Activated T-cell treated with anti-CD3 and anti-CD28 coated beads for 1 hour (primary cell): Measurements from ENCODE around the gene HIVEP3.
"Not testable (repeated sequence)": the region's sequence is repeated elsewhere in the genome, so short reads cannot be mapped to it uniquely, and the experiment has no call there.

ENCODE experiments used
- DNase-seq: peaks from one replicate; pipeline ENCODE4 v3.0.0-alpha.2; 2020; ENCODE audit warnings: low read depth

Gene HIVEP3

DNA sequence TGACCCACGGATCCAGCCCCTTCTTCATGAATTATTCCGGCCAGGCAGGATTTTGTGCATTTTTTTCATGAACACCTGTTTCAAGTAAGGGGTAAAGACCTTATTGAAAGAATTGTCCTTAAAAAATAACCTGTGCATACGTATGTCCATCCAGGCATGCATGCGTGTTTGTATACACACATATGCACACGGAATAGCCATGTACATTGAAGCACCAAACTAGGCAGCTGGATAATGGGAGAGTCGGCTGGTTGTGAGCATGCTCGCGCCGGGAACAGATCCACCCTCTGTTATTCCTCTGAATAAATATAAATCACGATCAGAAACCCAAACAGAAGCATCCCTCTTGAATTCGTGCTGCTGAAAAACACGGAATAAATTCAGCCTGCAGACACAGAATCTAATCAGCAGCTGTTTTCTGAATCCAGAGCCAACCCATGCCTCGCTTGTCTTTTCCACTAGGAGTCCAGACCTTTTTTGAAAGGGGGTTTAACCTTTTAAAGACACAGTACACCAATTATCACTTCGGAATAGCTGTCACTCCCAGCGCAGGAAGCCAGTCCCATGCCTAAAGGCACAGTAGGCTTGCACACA is at the start of gene HIVEP3:
HIVEP3 (minus strand) TSS at position 473 of the 594 bp plus-strand sequence.
- no peak for DNase-seq

DNA sequence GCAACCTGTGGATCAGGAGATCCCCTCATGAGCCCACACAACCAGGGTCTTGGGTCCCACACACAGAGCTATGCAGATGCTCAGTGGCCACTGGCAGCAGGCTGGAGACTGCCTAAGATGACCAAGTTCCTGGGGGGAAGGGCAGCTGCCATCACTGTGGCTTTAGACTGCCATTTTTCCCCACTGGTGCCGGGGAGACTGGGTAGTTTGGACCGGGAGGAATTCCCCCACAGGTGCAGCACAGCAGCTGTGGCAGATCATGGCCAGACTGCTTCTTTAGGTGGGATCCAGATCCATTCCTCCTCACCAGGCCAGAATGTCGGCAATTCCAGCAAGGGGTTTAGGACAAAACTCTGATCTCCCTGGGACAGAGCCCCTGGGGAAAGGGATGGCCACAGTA is 45.7 kb upstream of the HIVEP3 start:
- DNase-seq, result no peak

DNA sequence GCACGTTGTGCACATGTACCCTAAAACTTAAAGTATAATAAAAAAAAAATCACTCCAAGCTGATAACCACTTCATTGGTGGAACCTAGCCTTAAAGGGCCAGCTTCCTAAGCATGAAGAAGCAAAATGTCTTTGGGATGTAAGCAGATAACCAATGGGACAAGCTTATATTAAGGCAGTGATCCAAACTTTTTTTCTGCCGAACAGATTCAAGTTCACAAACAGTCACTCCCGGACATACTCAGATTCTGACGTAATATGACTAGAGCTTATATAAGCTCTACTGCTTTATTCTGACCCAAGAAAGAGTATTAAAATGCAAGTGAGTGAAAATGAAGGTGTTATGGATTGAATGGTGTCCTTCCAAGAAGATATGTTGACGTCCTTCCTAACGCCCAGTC is 44.9 kb upstream of the HIVEP3 start:
- no peak for DNase-seq

DNA sequence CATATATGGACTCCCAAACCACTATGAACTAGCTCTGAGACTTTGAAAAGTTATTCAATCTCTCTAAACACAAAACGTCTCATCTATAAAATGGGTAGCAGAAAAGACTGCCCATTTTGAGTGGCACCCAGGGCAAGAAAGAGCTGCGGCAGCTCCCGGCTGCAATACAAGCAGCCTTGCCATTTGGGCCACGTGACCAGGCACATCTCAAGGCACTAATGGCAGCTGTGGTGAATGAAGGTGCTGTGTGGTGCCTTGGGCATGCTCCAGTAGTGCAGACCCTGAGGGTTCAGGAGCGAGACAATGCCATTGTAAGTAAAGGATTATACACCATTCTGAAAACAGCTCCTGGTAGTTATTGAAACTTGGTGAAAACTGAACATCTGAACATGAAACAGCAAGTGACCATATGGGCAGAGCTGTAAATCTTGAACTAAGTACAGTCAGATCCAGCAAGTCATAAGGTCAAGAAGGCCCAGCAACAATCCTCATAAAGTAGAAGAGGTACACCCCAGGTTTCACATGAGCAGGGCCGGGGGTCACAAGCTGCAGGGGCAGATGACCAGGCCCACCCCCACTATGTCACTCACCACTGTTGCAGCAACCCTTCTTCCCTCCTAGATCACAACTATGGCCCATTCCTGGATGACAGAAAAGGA is 39.4 kb upstream of the HIVEP3 start:
- DNase-seq, result no peak

DNA sequence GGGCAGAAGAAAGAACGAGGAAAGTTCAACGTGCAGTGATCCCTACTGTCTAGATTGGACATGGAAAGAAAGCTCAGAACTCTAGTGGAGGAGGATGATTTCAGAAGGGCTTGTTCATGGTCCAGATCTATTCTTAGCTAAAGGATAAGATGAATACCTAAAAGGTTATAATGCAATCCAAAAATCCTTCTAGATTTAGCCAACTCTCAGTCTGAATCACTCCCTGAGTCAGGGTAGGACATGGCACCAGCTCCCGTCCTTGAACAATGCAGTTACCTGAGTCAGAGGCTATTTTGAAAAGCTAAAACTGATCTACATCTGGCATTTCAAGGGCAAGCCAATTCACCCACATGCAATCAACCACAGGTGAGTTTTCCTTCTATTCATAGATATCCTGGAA is 38.8 kb upstream of the HIVEP3 start:
- no peak for DNase-seq

DNA sequence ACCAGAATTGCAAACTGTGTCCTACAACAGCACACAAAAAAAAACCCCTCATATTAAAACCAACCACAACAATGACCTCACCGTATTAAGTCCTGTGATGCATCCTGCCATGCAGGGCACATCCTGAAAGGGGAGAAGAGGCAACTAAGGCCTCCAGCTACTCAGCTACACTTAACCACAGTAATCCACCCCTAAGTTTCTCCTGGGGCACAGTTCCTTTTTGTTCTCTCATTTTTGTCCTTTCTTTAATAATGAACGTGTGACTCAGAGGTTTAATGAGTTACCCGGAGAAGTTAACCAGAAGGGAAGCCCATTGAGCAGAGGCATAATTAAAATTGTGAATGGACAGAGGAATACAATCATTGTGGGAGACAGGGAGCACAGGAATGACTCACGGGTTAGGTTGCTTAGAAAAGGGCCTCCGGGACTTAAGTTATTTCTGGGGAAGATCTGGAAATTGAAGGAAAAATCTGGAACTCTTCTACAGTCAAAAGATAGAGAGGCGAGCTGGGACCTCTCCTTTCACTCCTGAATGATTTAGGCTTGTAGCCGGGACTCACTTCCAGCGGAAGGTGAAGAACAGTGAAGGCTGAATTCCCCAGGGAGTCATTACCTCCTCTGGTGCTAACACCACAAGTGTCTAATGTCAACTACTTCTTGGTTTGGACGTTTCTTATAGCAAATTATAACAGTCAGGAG is 36.9 kb upstream of the HIVEP3 start:
- no peak for DNase-seq

DNA sequence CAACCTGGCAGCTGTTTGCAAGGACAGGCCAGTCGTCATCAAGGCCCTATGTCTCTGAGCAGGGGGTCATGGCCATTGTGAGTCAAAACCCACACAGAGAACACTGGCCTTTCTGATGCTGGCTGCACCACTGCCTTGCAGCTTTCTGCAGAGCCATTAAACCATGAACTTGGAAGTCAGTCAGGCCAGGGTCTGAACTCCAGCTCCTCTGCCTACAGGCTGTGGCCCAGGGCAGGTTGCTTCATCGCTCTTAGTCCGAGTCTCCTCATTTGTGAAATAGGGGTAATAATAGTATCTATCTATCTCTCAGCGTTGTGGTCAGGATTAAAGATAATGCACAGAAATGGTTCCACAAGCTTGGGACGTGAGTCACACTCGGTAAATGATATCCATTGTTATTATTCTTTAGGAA is 35.8 kb upstream of the HIVEP3 start:
- no peak for DNase-seq

DNA sequence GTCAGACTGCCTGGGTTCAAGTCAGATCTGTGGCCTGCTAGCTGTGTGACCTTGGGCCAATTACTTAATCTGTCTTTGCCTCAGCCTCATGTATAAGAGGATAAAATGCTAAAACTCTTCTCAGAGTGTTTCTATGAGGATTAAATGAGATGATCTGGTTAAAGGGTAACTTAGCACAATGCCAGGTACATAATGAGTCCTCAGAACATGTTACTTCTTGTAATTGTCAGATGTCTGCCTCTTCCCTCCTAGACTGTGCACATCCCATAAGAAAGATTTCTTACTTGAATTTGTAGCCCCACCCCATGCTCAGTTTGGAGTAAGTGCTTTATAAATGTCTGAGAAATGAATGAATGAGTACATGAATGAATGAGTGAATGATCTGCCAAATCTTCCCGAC is 34.6 kb upstream of the HIVEP3 start:
- DNase-seq, result no peak

DNA sequence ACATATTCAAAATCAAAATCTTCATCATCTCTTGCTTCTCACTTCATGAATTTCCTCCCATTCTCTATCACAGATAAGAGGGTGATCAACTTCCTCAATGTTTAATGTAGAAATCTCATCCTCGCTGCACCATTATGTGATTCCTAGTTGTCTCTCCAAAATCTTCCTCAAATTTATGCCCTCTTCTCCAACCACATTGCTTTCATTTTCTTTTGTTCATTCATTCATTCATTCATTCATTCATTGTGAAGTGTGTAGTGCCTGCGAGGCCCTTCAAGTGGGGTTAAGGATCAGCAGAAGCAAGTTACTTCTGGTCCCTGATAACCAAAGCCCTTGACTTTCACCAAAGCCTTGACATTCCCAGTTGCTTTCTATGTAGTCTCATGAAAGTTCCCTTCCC is 33.5 kb upstream of the HIVEP3 start:
- no peak for DNase-seq

DNA sequence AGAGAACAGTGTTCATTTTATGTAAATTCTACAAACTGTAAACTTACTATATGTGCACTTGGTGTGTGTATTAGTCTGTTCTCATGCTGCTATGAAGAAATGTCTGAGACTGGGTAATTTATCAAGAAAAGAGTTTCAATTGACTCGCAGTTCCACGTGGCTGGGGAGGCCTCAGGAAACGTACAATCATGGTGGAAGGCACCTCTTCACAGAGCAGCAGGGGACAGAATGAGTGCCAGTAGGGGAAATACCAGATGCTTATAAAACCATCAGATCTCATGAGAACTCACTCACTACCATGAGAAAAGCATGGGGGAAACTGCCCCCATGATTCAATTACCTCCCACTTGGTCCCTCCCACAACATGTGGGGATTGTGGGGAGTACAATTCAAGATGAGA is 32.8 kb upstream of the HIVEP3 start:
- not testable (repeated sequence) for DNase-seq

DNA sequence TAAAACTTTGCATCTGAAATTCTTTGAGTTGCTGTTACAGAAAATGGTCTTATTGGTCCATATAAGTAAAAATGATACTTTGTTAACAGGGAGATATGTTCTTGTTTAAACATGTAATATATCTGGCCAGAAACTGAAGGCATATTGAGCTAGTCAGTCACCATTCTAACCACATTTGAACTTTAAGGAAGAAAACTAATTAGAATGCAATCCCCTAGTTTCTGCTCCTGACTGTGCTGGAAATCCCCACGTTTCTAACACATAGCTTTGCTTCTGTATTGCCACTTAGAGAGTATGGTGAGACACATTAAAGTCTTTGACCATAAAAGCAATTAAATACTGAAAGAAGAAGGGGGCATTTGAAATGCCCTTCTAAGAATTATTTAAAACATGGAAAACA is 32.1 kb upstream of the HIVEP3 start:
- DNase-seq, result no peak

DNA sequence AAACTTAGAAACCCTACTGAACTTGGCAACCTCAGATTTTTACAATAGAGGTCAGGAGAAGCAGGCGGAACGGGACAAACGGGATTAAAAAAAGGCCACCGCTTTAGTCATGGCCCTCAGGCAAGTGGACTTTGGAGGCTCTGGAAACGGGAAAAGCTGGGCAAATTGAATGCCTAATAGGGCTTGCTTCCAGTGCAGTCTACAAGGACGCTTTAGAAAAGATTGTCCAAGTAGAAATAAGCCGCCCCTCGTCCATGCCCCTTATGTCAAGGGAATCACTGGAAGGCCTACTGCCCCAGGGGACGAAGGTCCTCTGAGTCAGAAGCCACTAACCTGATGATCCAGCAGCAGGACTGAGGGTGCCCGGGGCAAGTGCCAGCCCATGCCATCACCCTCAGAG is 27.2 kb upstream of the HIVEP3 start:
- DNase-seq, result not testable (repeated sequence)

DNA sequence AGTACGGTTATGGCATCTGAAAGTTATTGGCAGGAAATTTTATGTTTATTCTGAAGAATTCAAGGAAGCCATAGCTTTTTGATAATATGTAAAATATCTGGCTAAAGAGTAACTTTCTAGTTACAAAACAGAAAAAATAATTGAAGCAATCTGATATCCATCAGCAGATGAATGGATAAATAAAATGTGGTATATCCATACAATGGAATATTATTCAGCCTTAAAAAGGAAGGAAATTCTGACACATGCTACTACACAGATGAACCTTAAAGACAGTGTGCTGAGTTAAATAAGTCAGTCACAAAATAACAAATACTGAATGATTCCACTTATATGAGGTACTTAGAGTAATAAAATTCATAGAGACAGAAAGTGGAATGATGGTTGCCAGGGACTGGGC is 25.0 kb upstream of the HIVEP3 start:
- DNase-seq, result no peak

DNA sequence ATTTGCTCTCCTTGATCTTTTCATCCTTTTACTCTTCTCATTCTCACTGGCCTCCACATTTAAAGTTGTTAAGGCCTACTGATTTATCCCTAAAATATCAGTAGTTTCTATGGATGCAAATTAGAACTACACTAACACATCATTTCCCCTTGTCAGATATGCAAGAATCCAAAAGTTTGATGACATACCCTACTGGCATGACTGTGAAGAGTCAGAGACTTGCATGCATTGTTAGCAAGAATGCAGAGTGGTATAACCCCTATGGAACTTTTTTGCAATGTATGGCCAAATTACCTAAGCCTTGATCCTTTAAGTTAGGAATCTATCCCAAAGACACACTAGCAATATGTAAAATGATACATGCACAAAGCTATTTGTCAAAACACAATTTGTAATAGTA is 23.6 kb upstream of the HIVEP3 start:
- no peak for DNase-seq

DNA sequence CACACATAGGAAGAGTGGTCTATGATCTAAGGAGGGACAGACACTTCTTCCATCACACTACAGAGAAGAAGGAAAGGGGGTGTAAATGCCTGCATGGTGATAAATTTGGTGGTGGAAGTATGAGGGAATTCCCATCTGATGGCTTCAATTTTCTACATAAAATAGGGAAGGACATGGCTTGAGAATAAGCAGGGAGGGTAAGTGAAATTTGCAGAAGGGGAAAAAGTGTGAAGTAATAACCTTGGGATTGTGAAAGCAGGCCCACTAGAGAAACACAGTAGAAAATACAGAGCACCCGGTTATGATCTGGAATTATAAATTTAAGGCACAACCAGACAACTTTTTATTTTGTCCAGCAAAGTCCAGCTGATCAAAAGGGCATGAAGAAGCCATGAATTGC is 22.7 kb upstream of the HIVEP3 start:
- no peak for DNase-seq

DNA sequence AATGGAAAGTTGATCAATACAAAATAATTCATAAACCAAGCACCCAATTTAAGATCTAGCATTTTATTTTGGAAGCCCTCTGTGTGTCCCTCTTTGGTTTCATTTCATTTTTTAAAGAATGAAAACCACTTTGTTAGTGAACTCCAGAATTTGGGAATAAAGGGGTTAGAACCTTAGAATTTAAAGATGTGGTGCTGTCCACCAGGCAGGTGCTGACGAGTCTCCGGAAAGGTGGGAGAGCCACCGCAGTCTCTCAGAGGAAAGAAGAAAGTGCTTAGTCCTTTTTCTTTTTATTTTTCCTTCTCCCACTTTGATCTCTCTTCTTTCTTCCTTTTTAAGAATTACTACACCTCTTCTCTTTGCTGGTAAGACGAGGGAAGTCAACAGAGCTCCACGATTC is 20.5 kb upstream of the HIVEP3 start:
- no peak for DNase-seq

DNA sequence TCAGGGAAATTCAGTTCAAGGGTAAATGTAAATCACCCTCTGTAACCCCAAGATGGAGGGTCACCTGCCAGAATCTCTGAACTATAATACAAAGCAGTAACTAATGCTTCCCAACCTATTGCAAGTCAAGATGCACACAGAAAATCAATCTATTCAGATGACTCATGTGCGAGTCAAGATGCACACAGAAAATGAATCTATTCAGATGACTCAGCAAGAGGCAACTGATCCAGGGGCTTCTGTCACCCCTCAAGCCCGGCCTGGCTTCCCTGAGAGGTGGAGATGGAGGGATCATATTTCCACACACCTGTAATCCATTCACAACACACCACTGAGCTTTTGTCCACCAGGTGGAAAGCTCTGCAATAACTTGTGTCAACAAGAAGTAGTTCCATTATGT is 17.4 kb upstream of the HIVEP3 start:
- no peak for DNase-seq

DNA sequence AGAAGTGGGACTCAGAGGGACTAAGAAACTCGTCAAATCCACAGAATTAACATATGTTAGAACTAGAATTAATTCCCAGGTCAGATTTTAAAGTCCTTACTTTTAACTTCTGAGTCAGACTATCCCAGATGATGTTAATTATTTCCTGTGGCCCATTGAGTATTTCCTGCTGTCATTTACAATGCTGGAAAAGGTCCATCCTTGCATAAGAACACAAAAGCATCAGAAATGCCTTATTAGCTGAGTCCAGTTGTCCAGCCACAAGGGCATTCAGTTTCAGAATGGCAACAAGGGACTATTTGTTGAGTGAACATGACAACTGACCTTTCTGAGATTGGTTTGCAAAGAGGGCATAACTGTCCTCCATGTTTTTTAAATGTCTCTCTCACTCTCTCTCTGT is 16.5 kb upstream of the HIVEP3 start:
- no peak for DNase-seq

DNA sequence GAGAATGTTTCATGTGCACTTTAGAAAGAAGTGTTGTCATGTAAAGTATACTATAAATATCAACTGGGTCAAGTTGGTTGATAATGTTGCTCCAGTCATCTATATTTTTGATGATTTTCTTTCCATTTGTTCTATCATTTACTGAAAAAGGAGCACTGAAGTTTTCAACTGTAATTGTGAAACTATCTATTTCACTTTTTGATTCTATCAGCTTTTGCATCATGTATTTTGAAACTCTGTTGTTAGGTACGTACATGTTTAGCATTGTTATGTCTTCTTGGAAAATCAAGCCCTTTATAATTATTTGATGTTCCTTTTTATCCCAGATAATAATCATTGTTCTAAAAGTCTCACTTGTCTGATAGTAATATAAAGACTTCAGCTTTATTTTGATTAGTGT is 14.4 kb upstream of the HIVEP3 start:
- DNase-seq, result no peak

DNA sequence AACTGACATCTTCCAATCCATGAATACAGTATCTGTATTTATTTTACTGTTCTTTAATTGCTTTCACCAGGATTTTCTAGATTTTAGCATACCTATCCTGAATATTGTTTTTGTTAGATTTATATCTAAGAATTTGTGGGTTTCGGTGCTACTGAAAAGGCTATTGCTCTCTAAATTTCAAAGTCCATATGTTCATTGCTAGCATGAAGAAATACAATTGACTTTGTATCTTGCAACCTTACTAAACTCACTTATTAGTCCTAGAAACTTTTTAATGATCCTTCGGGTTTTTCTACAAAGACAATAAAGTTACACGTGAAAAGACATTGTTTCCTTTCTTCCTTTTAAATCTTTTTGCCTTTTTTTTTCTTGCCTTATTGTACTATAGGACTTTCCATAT is 12.9 kb upstream of the HIVEP3 start:
- DNase-seq, result no peak

DNA sequence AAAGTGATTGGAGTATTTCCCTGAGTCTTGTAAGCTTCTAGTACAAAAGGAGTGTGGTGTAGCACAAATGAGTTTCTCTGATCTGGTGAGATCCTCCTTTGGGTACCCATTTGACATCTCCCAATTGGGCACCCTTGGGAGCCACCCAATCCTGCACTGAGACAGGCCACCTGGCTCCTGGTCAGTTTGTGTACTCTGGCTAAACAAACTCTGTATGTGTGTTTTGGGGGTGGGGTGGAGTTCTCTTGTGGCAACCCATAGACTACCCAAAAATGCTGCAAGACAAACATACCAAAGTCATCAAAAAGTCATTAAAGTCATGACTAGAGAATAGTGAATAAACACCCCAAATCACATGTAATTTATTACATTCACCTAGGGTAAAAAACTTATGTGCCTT is 8.4 kb upstream of the HIVEP3 start:
- DNase-seq, result no peak

DNA sequence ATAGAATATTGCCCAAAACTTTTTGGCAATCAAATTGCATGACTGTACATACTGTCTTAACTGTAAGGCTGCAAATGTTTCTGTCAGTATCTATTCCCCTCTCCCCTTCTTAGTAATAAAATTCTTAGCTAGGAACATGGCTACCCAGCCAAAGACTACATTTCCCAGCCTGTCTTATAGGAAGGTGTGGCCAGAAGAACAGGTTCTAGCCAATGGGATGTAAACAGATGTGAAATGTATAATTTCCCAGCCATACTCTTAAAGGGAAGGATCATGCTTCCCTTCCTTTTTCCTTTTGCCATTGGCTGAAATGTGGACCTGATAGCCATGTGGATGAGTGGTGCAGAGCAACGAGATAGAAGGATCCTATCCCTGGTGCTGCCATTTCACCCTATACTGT is 7.0 kb upstream of the HIVEP3 start:
- DNase-seq, result no peak

DNA sequence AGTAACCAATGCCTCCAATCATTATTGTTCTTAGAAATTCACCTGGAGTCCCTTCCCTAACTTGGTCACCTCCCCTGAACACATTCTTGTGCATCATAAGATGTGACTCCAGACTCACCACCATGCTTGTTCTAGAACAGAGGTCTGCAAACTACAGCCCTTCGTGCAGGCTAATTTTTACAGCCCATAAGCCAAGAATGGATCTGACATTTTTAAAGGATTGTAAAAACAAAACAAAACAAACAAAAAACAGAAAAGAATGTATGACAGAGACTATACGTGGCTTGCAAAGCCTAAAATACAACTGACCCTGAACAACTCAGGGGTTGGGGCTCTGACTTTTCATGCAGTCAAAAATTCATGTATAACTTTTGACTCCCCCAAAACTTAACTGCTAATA is 6.2 kb upstream of the HIVEP3 start:
- DNase-seq, result no peak

DNA sequence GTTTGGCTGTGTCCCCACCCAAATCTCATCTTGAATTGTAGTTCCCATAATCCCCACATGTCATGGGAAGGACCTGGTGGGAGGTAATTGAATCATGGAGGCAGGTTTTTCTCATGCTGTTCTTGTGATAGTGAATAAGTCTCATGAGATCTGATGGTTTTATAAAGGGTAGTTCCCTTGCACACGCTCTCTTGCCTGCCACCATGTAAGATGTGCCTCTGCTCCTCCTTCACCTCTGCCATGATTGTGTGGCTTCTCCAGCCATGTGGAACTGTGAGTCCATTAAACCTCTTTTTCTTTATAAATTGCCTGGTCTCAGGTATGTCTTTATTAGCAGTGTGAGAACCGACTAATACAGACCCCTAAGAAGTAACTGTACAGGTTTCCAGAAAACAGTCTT is 2.5 kb upstream of the HIVEP3 start:
- not testable (repeated sequence) for DNase-seq
